Lower leg skin (tissue), 3 donors: ENCODE data around the gene PIP5K1C.

Experiments
- POLR2A ChIP-seq, 2 donors: fragments of 450-650 bp; IDR thresholded peaks; one replicate each; pipeline ENCODE4 v1.6.1; 2016 to 2017; ENCODE audit warnings: antibody characterized with exemption in 2 of 2, mild to moderate bottlenecking in 1 of 2, moderate library complexity in 1 of 2
- TF ChIP-seq, protein P1 (sequence below), 3 donors: fragments of 450-650 bp; IDR thresholded peaks; one replicate each; pipeline ENCODE4 v1.5.1; 2016; ENCODE audit warnings: antibody characterized with exemption in 3 of 3, mild to moderate bottlenecking in 3 of 3, moderate library complexity in 2 of 3

DNA sequence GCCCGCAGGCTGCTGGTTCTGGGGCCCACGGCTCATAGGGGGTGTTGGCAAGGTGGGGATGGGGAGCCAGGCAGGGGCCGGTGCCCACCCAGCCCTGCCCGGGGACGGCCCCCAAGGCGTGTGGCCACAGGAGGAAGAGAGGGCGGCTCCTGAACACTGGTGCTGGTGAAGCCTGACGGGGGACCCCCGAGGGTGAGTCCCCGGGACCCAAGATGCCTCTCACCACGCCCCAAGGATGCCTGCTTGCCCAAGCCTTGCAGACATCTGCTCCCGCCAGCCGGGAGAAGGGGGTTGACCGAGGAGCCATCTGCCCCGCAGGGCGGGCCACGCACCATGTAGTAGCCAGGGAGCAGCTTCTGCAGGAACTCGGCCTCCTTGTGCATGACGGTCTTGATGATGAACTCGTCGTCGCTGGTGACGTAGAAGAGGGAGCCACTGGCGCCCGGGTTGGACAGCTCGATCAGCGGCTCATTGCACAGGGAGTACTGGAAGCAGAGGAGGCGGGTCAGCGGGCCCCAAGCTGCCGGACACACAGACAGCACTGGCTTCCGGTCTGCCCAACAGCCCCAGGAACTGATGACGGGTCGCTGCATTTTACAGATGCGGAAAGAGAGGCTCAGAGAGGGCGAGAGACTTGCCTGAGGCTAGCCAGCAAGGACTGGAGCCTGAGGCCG is 44.1 kb downstream of the PIP5K1C start:
- no peak for TF ChIP-seq POLR2A (IDR thresholded peaks at IDR 0.05)
- TF ChIP-seq, protein P1, sequence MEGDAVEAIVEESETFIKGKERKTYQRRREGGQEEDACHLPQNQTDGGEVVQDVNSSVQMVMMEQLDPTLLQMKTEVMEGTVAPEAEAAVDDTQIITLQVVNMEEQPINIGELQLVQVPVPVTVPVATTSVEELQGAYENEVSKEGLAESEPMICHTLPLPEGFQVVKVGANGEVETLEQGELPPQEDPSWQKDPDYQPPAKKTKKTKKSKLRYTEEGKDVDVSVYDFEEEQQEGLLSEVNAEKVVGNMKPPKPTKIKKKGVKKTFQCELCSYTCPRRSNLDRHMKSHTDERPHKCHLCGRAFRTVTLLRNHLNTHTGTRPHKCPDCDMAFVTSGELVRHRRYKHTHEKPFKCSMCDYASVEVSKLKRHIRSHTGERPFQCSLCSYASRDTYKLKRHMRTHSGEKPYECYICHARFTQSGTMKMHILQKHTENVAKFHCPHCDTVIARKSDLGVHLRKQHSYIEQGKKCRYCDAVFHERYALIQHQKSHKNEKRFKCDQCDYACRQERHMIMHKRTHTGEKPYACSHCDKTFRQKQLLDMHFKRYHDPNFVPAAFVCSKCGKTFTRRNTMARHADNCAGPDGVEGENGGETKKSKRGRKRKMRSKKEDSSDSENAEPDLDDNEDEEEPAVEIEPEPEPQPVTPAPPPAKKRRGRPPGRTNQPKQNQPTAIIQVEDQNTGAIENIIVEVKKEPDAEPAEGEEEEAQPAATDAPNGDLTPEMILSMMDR (IDR thresholded peaks at IDR 0.05) = no peak
